ENCODE measurements around the gene WFIKKN2. TPM values are rescaled to one million over a fixed set of nuclear protein-coding genes. Genes with fewer than 3 reads are reported as not detected.

WFIKKN2 gene
- total and polyA plus RNA-seq, 2 of the 13 experiments (the other 11 are each of a cell fraction or from before 2014, with no cell fraction given): not detected

DNA sequence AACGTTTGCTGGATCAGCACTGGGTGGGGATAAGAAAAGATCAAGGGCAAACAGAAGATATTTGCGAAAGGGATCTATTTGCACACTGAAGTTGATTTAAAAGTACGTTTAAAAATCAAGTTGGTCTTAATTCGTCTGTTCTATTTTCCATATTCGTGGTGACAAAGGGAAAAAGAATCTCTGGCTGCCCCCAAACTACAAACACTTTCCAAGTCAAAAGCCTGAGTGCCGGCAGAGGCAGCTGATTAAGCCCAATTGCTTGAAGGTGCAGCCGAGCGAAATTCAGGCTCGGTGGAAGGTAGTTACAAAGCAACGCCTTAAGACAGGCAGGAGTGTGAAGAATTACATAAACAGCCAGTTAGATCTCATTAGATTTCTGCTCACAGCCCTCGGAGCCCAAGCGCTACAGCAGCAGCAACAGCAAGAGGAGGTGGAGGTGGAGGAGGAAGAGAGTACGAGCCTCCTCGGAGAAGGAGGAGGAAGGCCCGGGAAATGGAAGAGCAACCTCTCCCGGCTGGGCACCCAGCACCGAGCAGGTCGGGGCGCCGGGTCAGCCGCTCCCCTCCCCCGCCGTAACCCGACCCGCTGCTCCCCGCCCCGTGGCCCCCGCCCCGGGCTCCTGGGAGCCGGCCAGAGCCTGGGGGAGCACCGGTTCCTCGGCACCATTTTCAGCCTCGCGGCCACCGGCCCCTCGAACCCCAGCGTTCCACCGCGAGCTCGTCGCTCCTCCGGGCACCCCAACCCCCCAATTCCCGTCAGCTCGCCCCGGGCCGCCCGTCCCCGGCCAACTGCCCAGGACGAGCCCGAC lies 29.9 kb downstream of the WFIKKN2 start (continued):
- no peak for TF ChIP-seq SMARCC2 (IDR thresholded peaks at IDR 0.05)
- TF ChIP-seq ZNF205 (CRISPR knock-in tag; IDR thresholded peaks at IDR 0.05): peak; percentile 93
- TF ChIP-seq, protein P1, sequence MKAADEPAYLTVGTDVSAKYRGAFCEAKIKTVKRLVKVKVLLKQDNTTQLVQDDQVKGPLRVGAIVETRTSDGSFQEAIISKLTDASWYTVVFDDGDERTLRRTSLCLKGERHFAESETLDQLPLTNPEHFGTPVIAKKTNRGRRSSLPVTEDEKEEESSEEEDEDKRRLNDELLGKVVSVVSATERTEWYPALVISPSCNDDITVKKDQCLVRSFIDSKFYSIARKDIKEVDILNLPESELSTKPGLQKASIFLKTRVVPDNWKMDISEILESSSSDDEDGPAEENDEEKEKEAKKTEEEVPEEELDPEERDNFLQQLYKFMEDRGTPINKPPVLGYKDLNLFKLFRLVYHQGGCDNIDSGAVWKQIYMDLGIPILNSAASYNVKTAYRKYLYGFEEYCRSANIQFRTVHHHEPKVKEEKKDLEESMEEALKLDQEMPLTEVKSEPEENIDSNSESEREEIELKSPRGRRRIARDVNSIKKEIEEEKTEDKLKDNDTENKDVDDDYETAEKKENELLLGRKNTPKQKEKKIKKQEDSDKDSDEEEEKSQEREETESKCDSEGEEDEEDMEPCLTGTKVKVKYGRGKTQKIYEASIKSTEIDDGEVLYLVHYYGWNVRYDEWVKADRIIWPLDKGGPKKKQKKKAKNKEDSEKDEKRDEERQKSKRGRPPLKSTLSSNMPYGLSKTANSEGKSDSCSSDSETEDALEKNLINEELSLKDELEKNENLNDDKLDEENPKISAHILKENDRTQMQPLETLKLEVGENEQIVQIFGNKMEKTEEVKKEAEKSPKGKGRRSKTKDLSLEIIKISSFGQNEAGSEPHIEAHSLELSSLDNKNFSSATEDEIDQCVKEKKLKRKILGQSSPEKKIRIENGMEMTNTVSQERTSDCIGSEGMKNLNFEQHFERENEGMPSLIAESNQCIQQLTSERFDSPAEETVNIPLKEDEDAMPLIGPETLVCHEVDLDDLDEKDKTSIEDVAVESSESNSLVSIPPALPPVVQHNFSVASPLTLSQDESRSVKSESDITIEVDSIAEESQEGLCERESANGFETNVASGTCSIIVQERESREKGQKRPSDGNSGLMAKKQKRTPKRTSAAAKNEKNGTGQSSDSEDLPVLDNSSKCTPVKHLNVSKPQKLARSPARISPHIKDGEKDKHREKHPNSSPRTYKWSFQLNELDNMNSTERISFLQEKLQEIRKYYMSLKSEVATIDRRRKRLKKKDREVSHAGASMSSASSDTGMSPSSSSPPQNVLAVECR (CRISPR knock-in tag; IDR thresholded peaks at IDR 0.05; ENCODE audit: borderline replicate concordance): 0 out of 2 replicates have a peak, but pooled peaks have one; percentile 37
- TF ChIP-seq, protein P2, sequence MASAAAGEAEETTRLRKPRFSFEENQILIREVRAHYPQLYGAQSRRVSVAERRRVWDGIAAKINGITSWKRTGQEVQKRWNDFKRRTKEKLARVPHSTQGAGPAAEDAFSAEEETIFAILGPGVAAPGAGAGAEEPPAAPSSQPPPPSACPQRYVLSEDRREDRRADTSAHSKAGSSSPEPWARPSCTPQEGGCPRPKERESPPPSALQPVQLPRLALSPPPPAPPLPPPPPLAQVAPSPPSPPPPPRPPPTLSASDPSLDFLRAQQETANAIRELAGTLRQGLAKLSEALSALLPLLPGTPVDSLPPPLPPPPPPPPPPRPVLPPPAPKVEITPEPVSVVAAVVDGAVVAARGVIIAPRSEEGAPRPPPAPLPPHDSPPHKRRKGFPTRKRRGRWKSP (CRISPR knock-in tag; IDR thresholded peaks at IDR 0.05): no peak; the same call in 1 of the 2 replicates
- TF ChIP-seq ZNF891 (CRISPR knock-in tag; IDR thresholded peaks at IDR 0.05): no peak; the same call in 1 of the 2 replicates
- no peak for TF ChIP-seq TOE1 (CRISPR knock-in tag; IDR thresholded peaks at IDR 0.05)
- TF ChIP-seq CHD4 (IDR thresholded peaks at IDR 0.05; ENCODE audit: borderline replicate concordance, low read length): no peak
- peak; percentile 67; the same call in 1 of the 2 replicates for TF ChIP-seq SIX4 (CRISPR knock-in tag; IDR thresholded peaks at IDR 0.05)
- no peak; the same call in 1 of the 2 replicates for TF ChIP-seq ZNF263 (CRISPR knock-in tag; IDR thresholded peaks at IDR 0.05)
- no peak for TF ChIP-seq PCBP1 (IDR thresholded peaks at IDR 0.05; ENCODE audit: borderline replicate concordance, low read depth, low read length)
- TF ChIP-seq STAG1 (CRISPR knock-in tag; IDR thresholded peaks at IDR 0.05): peak; percentile 24
- peak; percentile 33 for TF ChIP-seq TEAD3 (CRISPR knock-in tag; optimal IDR thresholded peaks at IDR 0.05; ENCODE audit: borderline replicate concordance)
- TF ChIP-seq U2AF2 (IDR thresholded peaks at IDR 0.05; ENCODE audit: low read depth, low read length): no peak
- peak; percentile 39; the same call in 1 of the 2 replicates for TF ChIP-seq ZNF232 (CRISPR knock-in tag; IDR thresholded peaks at IDR 0.05; ENCODE audit: borderline replicate concordance)
- no peak for TF ChIP-seq ZNF101 (CRISPR knock-in tag; IDR thresholded peaks at IDR 0.05; ENCODE audit: borderline replicate concordance, low read depth)
- TF ChIP-seq POLR2G (IDR thresholded peaks at IDR 0.05; ENCODE audit: low read depth, low read length): peak; percentile 56; the same call in 1 of the 2 replicates
- no peak for TF ChIP-seq ZNF207 (IDR thresholded peaks at IDR 0.05; ENCODE audit: borderline replicate concordance)
- TF ChIP-seq RARA (CRISPR knock-in tag; IDR thresholded peaks at IDR 0.05): peak; percentile 27
- no peak for TF ChIP-seq ZBTB7A (CRISPR knock-in tag; IDR thresholded peaks at IDR 0.05)
- peak; percentile 21; the same call in 1 of the 2 replicates for TF ChIP-seq FOXA3 (CRISPR knock-in tag; IDR thresholded peaks at IDR 0.05)
- no peak for TF ChIP-seq ZNF256 (CRISPR knock-in tag; conservative IDR thresholded peaks at IDR 0.05)
- TF ChIP-seq NR2F2 (IDR thresholded peaks at IDR 0.05; ENCODE audit: borderline replicate concordance, low read depth): peak; percentile 56; the same call in 1 of the 2 replicates
- TF ChIP-seq, protein P3, sequence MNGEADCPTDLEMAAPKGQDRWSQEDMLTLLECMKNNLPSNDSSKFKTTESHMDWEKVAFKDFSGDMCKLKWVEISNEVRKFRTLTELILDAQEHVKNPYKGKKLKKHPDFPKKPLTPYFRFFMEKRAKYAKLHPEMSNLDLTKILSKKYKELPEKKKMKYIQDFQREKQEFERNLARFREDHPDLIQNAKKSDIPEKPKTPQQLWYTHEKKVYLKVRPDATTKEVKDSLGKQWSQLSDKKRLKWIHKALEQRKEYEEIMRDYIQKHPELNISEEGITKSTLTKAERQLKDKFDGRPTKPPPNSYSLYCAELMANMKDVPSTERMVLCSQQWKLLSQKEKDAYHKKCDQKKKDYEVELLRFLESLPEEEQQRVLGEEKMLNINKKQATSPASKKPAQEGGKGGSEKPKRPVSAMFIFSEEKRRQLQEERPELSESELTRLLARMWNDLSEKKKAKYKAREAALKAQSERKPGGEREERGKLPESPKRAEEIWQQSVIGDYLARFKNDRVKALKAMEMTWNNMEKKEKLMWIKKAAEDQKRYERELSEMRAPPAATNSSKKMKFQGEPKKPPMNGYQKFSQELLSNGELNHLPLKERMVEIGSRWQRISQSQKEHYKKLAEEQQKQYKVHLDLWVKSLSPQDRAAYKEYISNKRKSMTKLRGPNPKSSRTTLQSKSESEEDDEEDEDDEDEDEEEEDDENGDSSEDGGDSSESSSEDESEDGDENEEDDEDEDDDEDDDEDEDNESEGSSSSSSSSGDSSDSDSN (CRISPR knock-in tag; IDR thresholded peaks at IDR 0.05): peak; percentile 4; the same call in 1 of the 2 replicates
